ENCODE results near the gene AANAT. TPM values are rescaled to one million over a fixed set of nuclear protein-coding genes. Genes with fewer than 3 reads are reported as not detected.

AANAT gene
- total RNA-seq, 1 donor from 2014 or later = not detected

DNA sequence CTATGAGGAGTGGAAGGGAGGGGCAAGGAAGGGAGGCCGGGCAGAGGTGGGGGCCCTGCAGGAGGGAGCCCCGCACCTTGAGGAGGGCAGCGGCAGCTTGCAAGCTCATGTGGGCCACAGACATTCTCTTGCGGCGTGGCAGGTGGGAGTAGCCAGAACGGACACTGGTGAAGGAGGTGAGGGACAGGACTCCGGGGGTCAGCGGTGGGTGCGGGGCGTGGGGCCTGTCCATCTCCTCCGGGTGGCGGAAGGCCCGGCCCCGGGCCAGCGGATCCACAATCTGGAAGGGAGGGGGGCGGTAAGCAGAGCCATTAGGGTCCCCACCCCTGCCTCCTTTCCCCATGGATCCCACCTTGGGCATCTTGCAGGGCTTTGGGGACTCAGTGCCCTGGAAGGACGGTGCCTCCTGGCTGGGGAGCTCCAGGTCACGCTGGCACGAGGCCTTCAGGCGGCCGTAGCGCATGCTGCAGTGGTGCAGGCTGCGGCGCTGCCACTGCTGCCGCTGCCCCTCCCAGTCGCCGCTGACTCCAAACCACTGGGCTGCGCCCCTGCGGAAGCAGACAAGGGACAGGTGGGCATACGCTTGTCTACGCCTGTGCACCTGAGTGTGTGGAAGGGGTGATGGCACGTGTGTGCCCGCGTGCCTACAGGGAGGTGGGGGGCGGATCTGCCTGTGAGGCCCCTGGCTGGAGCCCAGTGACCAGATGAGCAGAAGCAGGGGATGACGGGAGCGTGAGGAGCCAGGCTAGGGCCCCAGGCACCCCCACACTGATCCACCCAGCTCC lies 11.5 kb downstream of the AANAT start:
- ATAC-seq = no peak
- intact Hi-C loops (cut with micrococcal nuclease) = no loop called here
- DNase-seq = no peak

DNA sequence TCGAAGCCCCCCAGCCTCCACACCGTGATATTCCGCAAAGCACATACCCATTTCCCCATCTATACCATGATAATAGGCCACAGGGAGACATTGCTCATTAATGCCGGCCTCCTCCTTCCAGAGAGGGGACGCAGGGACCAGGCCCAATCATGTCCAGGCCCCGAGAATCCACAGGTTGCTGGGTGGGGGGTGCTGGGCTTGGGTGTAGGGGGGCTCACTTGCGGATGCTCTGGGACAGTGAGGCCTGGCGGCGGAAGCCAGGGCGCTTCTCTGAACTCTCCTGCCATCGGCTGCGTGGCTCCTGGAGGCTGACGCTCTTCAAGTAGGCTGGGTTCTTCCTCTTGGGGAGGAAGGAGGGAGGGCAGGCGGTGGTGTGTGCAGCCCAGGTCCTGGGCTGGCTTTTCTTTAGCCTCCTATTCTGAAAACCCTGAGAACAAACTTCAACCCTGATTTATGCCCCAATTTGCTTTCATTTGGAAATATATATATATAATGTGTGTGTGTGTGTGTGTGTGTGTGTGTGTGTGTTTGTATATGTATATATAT lies 12.2 kb downstream of the AANAT start:
- ATAC-seq (no peak), DNase-seq (no peak)
- intact Hi-C loops (cut with micrococcal nuclease) = no loop called here

DNA sequence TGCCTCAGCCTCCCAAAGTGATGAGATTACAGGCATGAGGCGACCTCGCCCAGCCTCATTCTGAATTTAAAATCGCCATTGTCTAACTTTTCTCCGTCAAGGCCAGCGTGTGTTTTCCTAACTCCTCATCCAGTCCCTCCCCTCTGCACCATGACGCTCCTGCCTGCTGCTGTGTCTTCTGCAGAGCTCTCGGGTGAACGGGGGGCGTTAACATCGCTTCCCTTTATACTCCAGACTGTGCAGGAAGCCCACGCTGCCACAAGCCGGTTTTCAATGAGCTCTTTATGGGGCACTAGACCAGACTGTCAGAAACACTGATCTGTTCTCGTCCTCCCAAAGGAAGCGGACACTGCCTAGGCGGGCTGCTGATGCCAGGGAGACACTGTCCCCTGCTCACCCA lies 13.2 kb downstream of the AANAT start:
- intact Hi-C loops (cut with micrococcal nuclease) = no loop called here
- DNase-seq (no peak), ATAC-seq (peak; percentile 5)

DNA sequence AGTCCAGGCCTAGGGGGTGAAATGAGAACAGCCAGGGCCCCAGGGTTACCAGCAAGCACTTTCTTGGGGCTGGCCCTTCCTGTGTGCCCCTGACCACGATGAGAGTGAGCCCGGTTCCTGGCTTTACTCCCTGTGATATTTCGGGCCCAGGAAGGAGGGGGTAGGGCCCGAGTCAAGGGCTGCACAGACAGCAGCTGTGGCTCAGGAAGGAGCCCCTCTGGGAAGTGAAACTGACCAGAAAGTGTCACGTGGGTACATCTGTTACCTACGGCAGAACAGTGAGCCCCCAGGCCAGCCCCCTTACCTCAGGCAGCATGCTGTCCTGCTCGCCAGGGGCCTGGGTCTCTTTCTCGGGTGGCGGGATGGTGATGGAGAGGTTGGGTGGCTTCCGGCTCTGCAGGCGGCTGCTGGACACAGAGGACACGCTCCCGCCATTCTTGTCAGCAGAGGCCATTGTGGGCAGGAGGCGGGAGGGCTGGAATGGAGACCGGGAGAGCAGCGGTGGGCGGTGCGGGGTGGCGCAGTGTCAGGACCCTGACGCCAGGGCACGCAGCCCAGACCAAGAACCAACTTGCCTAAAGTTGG lies 13.8 kb downstream of the AANAT start:
- peak; percentile 50 for ATAC-seq
- no peak for DNase-seq
- intact Hi-C loops (cut with micrococcal nuclease) = no loop called here

DNA sequence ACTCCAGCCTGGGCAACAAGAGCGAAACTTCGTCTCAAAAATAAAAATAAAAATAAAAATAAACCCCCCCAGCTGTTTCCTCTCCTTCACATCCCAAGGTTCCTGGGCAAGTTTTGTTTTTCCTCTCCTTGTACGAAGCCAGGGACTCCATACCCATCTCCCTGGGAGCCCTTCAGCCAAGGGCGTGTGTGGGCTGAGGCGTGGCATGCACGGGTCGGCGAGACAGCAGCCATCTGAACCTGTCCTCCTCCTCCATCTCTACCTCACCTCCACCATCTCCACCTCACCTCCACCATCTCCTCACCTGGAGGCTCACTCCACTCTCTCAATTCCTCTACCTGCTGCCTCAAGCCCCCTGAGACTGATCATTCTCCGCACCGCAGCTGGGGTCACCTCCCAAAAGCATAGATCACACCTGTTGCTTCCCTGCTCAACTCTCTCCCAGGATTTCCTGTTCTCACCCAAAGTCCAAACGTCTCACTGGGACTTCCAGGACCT lies 16.9 kb downstream of the AANAT start:
- ATAC-seq = no peak
- no peak for DNase-seq
- intact Hi-C loops (cut with micrococcal nuclease) = no loop called here

DNA sequence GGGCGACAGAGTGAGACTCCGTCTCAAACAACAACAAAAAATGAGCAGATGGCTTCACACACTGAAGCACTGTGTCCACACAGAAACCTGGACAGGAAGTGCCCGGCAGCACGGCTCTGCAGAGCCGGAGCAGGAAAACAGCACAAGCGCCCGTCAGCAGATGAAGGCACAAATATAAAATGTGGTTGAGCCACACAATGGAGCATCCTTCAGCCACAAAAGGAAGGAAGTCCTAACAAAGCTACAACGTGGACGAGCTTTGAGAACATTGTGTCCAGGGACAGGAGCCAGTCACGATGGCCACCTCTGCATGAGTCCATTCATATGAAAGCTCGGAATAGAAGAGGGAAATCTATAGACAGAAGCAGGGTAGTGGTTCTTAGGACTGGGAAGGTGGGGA lies 18.2 kb downstream of the AANAT start:
- DNase-seq (peak; percentile 70), ATAC-seq (peak; percentile 72)
- intact Hi-C loops (cut with micrococcal nuclease) = no loop called here

DNA sequence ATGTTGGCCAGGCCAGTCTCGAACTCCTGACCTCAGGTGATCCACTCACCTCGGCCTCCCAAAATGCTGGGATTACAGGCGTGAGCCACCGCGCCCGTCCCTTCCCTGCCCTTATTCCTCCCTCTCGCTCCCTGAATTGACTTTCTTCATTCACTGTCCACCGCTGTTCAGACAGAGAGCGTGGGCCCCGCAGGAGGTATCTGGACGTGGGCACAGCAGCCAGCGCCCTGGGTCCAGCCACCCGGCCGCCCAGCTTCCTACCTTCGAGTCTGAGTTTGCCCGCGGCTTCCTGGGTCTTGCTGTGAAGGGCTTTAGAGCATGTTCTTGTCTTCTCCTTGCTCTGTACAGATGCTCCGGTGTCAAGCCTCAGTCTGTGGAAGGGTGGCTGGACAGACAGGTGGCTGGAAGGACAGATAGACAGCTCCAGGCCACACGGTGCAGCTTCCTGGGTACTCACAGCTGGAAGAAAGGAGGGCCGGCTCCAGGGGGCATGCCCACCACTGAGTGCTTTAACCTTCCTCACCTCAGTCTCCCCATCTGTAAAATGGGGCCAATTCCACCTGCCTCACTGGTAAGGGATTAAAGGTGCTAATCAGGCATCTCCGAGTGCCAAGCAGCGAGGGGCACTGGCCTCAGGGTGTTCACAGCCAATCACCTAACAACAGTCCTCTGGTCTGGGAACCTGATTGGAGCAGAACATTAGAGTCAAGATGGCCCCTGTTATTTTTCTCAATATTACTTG lies 20.2 kb downstream of the AANAT start:
- DNase-seq (no peak), ATAC-seq (no peak)

DNA sequence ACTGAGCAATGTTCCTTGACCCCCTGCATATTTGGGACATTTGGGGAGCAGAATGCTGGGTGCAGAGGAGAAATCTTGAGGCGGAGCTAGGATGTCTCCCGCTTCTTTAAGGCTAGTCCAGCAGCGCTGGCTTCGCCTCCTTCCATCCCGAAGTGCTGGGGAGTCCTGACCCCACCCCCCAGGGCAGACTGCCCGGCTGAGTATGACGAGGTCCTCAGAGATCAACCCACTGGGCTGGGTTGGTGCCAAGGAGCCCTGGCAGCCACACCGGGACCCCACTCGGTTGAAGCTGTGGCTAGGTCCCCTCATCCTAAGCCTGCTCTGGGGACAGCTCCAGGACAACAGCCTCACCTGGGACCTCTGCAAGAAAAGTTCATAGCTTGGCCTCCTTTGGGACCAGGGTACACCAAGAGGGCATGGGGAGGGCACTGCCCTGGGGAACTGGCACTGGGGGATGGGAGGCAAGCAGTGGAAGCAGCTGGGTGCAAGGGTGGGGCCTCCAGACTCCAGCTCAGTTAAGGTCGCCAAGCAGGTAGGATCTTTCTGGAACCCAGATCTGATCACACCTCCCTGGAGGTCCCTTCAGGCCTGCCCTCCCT lies 22.8 kb downstream of the AANAT start:
- intact Hi-C loops (cut with micrococcal nuclease) = no loop called here
- ATAC-seq = no peak
- no peak for DNase-seq

More for the DNA sequence above, 20.2 kb downstream of the AANAT start:
- intact Hi-C loops (cut with micrococcal nuclease) = no loop called here

DNA sequence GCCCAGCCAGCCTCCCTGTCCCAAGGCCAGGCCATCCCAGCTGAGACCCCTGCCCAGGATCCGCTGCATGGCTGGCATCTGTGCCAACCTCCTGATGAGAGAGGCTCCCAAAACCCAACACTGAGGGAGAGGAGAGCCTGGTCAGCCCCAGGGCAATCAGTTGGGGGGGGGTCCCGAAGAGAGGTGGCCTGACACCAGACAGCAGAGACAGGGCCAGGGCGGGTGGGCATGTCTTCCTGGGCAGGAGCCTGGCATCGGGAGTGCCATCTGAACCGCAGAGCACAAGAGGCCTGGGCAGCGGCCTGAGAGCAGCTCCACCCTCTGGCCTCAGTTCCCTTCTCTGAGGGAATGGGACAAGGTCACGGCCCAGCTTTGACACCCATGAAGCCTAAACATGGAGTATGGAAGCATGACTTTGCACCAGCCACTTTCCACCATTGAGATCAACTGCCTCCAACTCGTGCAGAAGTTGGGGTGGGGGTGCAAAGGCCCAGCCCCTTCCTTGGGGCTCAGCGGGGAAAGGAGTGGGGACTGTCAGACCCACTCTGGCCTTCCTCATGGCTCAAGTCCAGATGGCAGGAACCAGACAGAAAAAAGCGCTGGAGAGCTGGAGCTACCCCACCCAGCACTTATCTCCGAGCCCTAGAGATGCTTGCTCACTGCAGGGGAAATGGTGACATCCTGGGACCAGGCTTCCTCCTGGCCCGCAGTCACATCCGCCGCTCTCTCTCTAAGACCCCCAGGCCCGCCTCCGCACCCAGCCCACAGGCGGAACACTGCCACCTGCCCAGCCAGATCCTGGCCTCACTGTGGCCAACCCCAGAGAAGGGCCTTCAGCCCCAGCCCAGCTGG lies 24.1 kb downstream of the AANAT start:
- ATAC-seq (peak; percentile 36), DNase-seq (no peak)
- intact Hi-C loops (cut with micrococcal nuclease) = no loop called here

DNA sequence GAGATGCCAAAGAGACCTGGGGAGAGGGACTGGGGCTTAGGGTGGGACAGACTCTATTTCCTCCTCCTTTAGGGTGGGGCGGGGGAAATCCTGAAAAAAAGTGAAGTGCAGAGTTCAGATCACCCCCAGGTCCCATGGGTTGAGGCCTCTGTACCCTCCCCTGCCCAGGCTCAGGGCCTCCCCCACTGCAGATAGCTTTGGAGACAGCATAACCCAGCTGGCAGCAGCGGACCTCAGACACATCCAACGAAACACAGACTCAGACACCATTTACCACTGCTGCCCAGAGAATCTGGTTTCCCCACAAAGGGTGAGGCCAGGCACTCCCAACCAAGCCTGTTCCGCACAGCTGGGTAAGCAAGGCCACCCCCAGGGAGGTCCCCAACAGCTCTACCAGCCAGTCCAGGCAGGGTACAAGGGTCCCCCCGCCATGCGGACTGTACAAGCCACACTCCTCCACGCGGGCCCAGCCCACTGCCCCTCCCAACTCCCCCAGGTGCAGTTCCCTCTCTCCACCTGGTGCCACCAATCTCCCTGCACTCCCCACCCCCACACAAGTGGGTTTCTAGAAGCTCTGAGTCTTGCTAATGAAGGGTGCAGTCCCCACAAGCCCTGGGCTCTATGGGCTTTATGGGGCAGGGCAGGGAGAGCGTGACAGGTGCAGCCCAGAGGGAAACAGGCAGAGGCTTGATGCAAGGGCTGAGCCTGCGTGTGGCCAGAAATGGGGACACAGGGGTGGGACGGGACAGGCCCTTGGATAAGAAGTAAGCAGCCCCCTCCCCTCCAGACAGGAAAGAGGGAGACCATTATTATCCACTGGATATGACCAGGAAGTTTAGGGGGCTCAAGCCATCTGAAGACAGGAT lies 25.0 kb downstream of the AANAT start:
- intact Hi-C loops (cut with micrococcal nuclease) = no loop called here
- ATAC-seq (peak; percentile 32), DNase-seq (no peak)

DNA sequence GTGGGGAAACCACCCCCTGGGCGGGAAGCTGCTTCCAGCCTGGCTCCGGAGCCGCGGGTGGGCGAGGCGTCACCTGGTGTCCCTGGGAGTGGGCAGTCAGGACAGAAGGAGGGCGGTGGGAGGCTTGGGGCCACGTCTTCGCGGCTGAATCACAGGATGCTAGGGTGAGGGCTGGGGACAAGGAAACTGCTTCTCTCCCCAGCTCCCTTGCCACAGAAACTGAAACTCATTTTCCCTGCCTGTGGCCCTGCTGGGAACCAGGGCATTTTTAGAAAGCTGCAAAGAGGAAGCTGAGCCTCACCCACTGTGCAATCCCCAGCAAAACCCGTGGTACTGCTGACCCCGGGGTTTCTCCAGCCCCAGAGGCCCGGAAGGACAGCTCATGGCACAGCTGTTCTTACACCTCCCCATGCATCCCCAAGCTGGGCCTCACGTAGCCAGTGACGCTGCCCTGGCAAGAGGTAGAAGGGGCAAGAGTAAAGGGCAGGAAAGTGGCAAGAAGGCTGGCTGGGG lies 25.6 kb downstream of the AANAT start:
- intact Hi-C loops (cut with micrococcal nuclease) = no loop called here
- DNase-seq (peak; percentile 75), ATAC-seq (peak; percentile 56)

DNA sequence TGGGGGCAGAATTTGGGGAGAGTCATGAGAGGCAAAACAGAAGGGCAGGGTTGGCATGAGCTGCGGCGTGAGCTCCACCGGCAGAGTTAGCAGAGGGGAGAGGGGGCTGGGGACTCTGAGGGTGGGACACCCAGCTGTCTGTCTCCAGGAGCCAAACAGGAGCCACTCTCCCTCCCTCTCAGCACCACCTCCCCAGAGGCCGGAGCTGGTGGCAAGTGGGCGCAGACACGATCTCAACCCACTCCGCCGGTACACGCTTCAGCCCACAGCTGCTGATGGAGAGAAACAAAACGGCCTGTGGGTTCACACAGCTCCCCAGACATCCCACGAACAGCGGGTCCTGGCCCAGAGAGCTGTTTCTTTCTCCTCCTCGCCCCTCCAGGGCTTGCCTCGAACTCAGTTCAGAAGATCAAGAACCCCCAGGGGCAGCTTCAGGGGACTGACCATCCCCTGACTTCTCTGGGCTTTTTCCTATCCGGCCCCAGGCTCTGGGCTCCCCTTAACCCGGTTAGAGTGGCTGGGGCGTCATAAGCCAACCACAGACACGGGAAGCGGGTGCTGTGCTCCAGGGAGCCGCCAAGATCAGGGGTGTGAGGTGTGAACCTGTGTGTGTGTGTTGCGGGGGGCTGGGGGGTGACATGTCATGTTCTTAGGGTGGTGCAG lies 26.2 kb downstream of the AANAT start:
- DNase-seq = no peak
- ATAC-seq = no peak

DNA sequence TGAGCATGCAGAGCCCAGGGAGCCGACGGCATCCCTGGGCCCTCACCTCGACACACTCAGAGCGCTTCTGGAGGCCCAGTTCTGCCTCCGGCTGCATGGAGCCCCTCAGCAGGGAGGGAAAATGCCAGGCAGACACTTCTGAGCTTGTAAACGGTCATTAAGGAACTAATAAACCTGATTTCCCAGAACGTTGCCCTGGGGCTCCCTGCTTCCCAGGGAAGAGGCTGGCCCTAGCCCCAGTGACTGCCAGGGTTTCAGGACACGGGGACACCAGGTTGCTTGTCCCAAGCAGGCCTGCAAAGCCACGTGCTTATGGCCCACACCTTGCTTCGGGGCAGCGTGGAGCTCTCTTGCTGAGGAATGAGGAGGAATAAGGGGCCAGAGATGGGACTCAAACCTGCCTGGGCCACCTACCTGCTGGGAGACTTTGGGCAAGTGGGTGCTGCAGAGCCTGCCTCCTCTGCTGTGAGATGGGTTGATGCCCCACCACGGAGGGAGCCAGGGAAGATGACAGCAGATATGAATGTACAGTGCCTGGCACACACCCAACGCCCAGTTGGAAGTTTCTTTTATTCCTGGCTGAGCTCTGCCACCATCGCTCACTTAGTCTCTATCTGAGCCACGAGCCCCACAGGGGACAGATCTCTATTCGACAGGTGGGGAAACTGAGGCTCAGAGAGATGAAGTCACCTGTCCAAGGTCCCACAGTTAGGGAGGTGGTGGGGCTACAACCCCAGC lies 28.4 kb downstream of the AANAT start:
- DNase-seq (no peak), ATAC-seq (no peak)
- intact Hi-C loops (cut with micrococcal nuclease) = no loop called here

More for the DNA sequence above, 26.2 kb downstream of the AANAT start:
- intact Hi-C loops (cut with micrococcal nuclease) = no loop called here

DNA sequence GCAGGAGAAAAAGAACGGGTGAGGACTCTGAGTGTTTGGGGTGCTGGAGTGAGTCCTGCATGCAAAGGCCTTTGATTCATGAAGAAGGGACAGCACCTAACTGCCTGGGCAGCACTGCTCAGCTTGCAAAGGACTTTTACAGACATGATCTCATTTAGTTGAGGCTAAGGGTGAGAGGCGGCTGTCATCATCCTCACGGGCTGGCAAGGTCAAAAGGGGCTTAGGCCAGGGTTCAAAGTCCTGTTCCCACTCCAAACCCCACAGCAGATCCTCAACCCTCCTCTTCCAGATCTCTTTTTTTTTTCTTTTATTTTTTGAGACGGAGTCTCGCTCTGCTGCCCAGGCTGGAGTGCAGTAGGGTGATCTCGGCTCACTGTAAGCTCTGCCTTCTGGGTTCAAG lies 29.1 kb downstream of the AANAT start:
- intact Hi-C loops (cut with micrococcal nuclease) = no loop called here
- ATAC-seq (no peak), DNase-seq (no peak)

DNA sequence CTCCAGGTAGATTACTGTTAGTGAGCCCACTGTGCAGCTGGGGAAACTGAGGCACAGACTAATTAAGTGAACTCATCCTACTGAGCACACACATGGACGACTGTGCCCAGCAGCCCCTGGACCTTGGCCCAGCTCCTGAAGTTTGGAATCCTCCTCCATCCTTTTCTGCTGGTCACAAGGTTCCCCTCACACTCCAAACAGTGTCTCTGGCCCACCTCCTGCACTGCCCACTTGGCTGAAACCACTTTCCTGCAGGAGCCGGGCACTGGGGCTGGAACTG lies 30.2 kb downstream of the AANAT start:
- intact Hi-C loops (cut with micrococcal nuclease) = no loop called here
- no peak for ATAC-seq
- no peak for DNase-seq

DNA sequence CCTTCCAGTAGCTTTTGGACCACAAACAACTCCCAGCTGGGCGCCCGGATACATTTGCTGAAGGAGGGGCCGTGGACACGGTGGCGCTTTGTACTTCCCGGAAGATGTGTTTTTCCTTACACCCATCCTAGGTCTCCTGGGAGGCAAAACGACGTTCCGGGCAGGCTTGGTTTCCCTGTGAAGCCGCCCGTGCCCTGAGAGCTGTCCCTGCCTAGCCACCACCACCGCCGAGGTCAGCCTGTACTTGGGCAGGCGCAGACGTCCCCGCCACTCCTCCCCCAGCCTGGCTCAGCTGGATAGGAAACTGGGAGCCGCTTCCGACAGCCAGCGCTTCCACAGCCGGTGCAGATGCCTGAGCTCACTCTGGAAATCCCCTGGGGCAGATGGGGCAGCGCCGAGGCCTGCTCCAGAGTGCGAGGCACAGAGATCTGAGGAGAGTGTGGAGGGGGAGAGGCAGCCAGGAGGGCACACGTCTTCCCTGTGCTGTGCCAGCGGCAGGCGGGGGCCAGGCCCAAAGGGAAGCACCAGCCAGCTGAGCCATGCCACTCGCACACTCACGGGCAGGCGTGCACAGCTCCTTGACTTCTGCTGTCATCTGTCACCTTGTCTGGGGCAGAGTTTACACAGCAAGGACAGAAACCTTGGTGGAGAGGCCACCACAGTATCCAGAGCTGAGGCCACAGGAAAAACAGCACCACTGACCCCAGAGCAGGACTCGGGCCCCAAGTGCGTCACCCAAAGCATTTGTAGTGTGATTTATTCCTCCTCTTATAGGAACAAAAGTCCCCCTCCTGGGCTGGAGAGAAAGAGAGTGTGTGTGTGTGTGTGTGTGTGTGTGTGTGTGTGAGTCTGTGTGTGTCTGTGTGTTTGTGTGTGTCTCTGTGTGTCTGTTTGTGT lies 30.8 kb downstream of the AANAT start:
- intact Hi-C loops (cut with micrococcal nuclease) = no loop called here

More for the DNA sequence above, 30.8 kb downstream of the AANAT start:
- peak; percentile 90 for DNase-seq
- peak; percentile 79 for ATAC-seq

Data from left ventricle myocardium superior (tissue), 1 donor.